IPS-15b (cell line): Measurements from ENCODE around the gene SNX17.
"Not testable (repeated sequence)": the region's sequence is repeated elsewhere in the genome, so short reads cannot be mapped to it uniquely, and the experiment has no call there.

Experiments used
- H3K27me3 ChIP-seq: one replicate; pipeline ENCODE4 v1.6.1; 2013; ENCODE audit warnings: low read length; ENCODE audit not compliant: control insufficient read depth, insufficient read depth
- H3K36me3 ChIP-seq: one replicate; pipeline ENCODE4 v1.6.1; 2013; ENCODE audit warnings: low read length; ENCODE audit not compliant: control insufficient read depth, insufficient read depth
- H3K4me1 ChIP-seq: one replicate; pipeline ENCODE4 v1.6.1; 2013; ENCODE audit warnings: mild to moderate bottlenecking, low read length; ENCODE audit not compliant: control insufficient read depth, insufficient read depth
- H3K4me3 ChIP-seq: one replicate; pipeline ENCODE4 v1.5.1; 2013; ENCODE audit warnings: low read depth, low read length
- H3K9ac ChIP-seq: one replicate; pipeline ENCODE4 v1.6.1; 2013; ENCODE audit warnings: low read depth, mild to moderate bottlenecking, low read length
- H3K9me3 ChIP-seq: one replicate; pipeline ENCODE4 v1.6.1; 2013; ENCODE audit warnings: mild to moderate bottlenecking, low read length; ENCODE audit not compliant: control insufficient read depth, insufficient read depth

The SNX17 gene

DNA sequence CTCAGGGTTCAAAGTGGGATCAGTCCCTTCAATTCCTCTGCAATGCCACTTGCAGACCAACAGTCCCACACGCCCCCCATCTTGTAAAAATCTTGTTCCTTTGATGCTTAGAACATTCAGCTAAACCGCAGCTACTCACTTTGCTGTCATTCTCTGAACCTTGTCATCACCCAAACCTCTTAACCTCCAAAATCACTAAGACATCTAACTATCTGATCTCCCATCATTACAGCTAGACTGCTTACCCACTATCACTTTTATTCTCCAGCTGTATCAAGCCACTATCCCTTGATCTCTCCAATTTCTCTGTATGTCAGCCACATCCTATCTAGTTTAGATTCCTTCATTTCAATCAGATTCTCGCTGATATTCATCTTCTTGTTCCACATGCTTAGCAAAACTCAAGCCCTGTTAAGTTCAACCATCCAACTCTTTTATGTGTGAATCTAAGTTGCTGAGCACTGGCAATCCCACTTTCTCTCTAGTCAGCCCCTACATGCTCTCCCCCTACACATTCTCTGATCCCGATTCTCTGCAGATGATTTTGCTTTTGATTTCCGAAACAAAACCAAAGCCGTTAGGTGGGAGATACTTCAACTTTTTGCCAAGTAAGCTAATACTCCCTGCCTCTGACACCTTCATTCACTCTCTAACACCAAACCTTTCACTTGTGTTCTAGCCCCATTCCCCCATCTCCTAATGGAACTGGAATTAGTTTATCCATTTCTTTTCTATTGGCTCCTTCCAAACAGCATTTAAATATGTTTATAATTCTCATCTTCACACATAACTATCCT, 18.4 kb upstream of the SNX17 start:
- Histone ChIP-seq H3K4me3 (no peak overlapping the region), H3K27me3 (no peaks in the 10 kb centered on the region), H3K4me1 (peaks cover 5% of the 10 kb centered on the region), H3K36me3 (no peaks in the 10 kb centered on the region), H3K9ac (no peak overlapping the region), H3K9me3 (no peaks in the 10 kb centered on the region)

DNA sequence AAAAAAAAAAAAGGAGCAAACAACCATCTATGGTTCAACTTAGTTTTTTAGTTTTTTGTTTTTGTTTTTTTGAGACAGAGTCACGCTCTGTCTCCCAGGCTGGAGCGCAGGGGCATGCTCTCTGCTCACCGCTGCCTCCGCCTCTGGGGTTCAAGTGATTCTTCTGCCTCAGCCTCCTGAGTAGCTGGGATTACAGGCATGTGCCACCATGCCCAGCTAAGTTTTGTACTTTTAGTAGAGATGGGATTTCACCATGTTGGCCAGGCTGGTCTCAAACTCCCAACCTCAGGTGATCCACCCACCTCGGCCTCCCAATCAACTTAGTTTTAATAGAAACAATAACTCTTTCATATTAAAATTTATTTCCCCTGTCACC, 17.0 kb upstream of the SNX17 start:
- not testable (repeated sequence) for H3K4me1 ChIP-seq, H3K27me3 ChIP-seq, H3K36me3 ChIP-seq, H3K9me3 ChIP-seq, H3K4me3 ChIP-seq, H3K9ac ChIP-seq

DNA sequence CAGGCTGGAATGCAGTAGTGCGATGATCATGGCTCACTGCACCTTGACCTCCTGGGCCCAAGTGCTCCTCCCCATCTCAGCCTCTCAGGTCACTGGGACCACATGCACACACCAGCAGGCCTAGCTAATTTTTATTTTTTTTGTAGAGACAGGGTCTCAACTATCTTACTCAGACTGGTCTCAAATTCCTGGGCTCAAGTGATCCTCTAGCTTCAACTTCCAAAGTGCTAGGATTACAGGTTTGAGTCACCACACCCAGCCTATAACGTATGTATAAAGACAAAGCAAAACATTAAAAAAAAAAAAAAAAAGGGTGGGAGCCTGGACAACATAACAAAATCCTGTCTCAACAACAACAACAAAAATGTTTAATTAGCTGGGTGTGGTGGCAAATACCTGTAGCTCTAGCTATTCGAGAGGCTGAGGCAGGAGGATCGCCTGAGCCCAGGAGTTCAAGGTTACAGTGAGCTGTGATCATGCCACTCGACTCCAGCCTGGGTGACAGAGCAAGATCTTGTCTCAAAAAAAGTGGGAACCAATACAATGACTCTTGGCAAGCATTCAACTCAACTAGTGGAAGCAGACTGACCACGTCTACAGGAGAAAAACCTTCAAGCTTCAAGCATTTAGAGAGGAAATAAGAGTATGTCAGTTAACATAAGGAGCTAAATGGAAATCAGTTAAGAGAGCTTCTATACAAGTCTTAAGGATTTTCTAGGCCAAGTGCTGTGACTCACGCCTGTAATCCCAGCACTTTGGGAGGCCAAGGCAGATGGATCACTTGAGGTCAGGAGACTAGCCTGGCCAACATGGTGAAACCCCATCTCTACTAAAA, 16.4 kb upstream of the SNX17 start:
- Histone ChIP-seq H3K27me3 (no peaks in the 10 kb centered on the region), H3K9me3 (no peaks in the 10 kb centered on the region), H3K36me3 (no peaks in the 10 kb centered on the region), H3K4me3 (no peak overlapping the region), H3K9ac (no peak overlapping the region), H3K4me1 (peaks cover 5% of the 10 kb centered on the region)

DNA sequence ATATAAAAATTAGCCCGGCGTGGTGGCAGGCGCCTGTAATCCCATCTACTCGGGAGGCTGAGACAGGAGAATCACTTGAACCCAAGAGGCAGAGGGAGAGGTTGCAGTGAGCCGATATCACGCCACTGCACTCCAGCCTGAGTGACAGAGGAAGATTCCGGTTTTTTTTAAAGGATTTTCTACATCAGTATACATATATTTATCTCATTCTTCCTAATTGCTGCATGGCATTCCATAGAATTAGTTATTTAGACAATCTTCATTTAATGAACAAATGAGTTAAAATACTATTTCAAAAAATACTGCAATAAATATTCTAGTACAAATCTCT, 15.9 kb upstream of the SNX17 start:
- Histone ChIP-seq H3K27me3 (no peaks in the 10 kb centered on the region), H3K4me3 (no peak overlapping the region), H3K4me1 (peaks cover 5% of the 10 kb centered on the region), H3K9ac (no peak overlapping the region), H3K9me3 (no peaks in the 10 kb centered on the region), H3K36me3 (no peaks in the 10 kb centered on the region)

DNA sequence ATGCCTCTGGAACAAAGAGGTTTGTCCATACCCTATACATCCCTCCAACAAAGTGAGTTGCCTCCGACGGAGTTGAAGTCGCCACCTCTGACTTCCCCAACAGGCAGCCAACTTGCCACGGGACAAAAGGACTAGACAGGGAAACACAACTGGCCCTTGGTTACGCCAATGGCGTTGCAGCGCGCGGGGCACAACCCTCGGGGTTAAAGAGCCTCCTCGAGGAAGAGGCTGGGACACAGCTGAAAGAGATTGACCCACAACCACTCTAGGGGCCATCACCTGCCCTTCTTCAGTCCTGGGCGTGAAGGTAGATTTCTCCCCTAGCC, 14.4 kb upstream of the SNX17 start:
- Histone ChIP-seq H3K36me3 (no peaks in the 10 kb centered on the region), H3K4me1 (peaks cover 5% of the 10 kb centered on the region), H3K4me3 (peak overlapping the region; percentile 97), H3K27me3 (no peaks in the 10 kb centered on the region), H3K9ac (peak overlapping the region; percentile 99), H3K9me3 (no peaks in the 10 kb centered on the region)

DNA sequence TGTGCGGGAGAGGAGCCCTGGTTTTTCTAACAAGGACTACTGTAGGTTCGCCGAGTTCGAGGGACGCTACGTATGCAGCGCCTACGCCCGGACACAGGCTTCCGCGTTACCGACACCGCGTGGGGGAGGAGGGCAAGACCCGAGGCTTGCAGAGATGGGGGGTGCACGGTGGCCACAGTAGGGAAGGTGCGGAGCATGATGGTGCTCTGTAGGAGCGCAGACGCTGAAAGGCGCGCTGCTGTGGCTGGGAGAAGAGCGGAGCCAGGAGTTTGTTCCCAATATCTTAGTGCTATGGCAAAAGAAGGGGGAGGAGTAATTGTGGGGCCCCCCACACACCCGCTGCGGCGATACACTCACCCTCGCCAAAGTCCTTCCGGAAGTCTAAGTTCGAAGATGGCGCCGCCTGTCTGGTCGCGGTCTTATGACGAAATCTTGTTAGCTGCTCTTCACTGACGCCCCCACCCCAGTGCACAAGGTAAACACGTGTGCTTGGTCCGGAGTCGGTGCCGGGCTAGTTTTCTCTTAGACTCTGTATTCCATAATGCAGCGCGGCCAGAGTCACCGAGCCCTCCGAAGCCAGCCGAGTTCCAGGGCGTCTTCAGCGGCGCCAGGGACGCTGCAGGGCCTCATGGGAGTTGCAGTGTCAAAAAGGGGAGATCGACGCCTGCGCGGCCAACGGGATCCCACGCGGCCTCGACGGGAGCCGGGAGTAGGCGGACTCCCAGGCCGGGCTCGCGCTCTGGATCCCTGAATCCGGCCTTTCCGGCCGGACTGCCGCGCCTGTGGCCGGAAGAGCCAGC, 13.8 kb upstream of the SNX17 start, which contains the start of gene GTF3C2:
Gene GTF3C2 (minus strand): TSS at position 383 of the 800 bp plus-strand sequence. CDS start 13,210 bp downstream, outside the sequence.
- Histone ChIP-seq H3K9me3 (no peaks in the 10 kb centered on the region), H3K36me3 (no peaks in the 10 kb centered on the region), H3K4me3 (peak within 1 kb of the TSS; percentile 97), H3K9ac (peak within 1 kb of the TSS; percentile 99), H3K27me3 (no peaks in the 10 kb centered on the region), H3K4me1 (peaks cover 5% of the 10 kb centered on the region)

DNA sequence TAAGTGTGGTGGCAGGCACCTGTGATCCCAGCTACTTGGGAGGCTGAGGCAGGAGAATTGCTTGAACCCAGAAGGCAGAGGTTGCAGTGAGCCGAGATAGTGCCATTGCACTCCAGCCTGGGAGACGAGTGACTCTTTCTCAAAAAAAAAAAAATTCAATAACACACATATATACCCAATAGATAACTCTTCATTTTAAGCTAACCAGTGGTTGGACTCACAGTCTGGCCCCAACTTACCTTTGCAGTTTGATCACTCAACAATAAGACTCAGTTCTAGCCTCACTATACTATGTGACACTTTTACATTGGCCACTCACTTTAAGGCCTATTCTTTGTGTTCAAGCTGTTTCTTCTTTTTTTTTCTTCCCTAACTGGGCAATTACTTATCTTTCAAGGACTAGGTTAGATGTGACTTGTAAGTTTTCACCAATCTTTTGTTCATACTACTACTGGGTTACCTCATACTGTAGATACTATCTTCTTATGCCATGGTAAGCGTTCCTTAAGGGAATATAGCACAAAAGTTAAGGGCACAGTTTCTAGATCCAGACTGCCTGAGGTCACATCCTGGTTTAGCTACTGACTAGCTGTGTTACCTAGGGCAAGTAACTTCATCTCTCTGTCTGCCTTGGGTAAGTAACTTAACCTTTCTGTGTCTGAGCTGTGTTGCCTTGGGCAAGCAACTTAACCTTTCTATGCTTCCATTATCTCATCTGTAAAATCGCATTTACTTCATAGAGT, 7.6 kb upstream of the SNX17 start:
- Histone ChIP-seq H3K36me3 (peaks cover 20% of the 10 kb centered on the region), H3K4me1 (no peaks in the 10 kb centered on the region), H3K9ac (no peak overlapping the region), H3K4me3 (no peak overlapping the region), H3K9me3 (no peaks in the 10 kb centered on the region), H3K27me3 (no peaks in the 10 kb centered on the region)

DNA sequence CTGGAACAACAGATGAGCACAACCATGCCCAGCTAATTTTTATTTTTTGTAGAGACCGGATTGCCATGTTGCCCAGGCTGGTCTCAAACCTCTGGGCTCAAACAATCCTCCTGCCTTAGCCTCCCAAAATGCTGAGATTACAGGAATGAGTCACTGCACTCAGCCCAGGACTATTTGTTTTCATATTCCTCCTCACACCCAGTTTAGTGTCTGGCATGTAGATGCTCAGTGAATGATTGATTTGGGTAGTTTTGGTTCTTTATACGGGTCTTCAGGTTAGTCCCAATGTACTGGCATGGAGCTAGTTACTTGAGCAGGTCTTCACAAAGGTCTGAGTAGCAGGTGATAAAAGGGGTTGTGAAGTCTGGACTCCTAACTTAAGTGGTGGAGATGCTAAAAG, 6.5 kb upstream of the SNX17 start:
- Histone ChIP-seq H3K9me3 (no peaks in the 10 kb centered on the region), H3K9ac (no peak overlapping the region), H3K4me3 (no peak overlapping the region), H3K27me3 (no peaks in the 10 kb centered on the region), H3K36me3 (peaks cover 27% of the 10 kb centered on the region), H3K4me1 (no peaks in the 10 kb centered on the region)

DNA sequence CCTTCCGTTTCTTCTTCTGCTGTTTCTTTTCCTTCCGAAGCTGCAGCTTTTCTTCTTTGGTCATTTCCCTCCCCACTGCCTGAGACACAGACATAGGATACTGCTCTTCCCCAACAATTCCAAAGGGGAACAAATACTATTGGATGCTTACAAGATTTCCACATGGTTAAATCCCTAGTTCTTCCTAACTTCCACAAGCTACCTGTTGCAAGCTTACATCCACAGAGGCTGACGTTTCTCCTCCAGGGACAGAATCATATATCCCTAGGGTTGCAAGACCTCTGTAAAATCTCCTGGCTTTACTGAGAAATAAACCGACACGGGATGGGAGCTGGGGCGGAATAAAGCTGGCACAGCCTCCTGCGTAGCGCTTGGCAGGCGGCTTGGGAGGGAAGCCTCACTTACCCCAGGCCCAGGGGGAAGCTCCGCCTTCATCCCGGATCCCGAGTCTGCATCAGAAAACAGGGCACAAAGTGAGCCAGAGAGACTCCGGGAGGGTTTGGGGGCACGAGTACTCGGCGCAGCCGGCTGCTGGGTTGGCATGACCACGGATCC, 868 bp upstream of the SNX17 start:
- Histone ChIP-seq H3K9ac (peak overlapping the region; percentile 87), H3K27me3 (no peaks in the 10 kb centered on the region), H3K4me3 (peak overlapping the region; percentile 92), H3K36me3 (peaks cover 30% of the 10 kb centered on the region), H3K4me1 (peaks cover 4% of the 10 kb centered on the region), H3K9me3 (no peaks in the 10 kb centered on the region)

DNA sequence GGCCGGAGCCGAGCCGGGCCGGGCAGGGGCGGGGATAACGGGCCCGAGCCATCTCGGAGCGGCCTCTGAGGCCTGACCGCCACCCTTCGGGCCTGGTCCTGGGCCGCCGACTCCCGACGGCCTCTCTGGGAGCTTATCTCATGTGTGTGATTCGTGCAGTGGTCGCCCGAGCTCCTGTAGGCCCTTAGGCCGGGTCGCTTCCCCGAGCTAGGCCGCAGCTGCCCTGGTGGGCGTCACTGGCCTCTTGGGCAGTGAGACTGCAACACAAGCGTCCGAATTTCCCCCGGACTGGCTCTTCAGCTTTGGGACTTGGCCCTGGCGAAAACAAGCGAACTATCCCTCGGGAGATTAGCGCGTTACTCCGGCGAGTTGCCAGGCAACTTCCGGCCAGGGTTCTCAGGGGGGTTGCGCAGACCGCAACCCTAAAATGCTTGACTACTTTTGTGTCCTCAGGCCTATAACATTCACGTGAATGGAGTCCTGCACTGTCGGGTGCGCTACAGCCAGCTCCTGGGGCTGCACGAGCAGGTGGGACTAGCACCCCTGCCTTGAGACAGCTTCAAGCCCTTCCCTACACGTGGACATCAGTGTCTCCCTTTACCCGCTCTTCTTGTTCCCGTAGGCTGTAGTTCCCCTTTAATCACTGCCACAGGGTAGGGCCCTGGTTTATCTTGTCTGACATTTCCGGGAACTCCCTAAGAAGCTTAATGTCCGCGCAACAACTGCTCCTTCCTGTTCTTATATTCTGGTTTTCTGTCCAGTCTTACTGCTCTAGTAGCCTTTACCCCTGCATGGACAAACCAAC, 602 bp downstream of the SNX17 start:
- peaks cover 38% of the 10 kb centered on the region for H3K36me3 ChIP-seq
- peaks cover 4% of the 10 kb centered on the region for H3K4me1 ChIP-seq
- peak overlapping the region; percentile 92 for H3K4me3 ChIP-seq
- H3K27me3 ChIP-seq, result no peaks in the 10 kb centered on the region
- H3K9ac ChIP-seq, result peak overlapping the region; percentile 79
- no peaks in the 10 kb centered on the region for H3K9me3 ChIP-seq
